KMS-11 (cell line): Measurements from ENCODE around the gene COL20A1.
A peak's percentile ranks its signal among the peaks of the same experiment; 100 is the strongest.

Experiments used
- H2AFZ ChIP-seq: fragments of 200-600 bp; sonication (generic); 2 replicates; pipeline ENCODE4 v1.6.1; 2016; ENCODE audit warnings: antibody characterized with exemption, mixed run types, low read depth
- H3K27ac ChIP-seq: fragments of 200-600 bp; sonication (generic); 2 replicates; pipeline ENCODE4 v1.6.1; 2016; ENCODE audit warnings: mild to moderate bottlenecking, mixed run types
- H3K27me3 ChIP-seq: fragments of 200-600 bp; sonication (generic); 2 replicates; pipeline ENCODE4 v1.6.1; 2017; ENCODE audit warnings: mild to moderate bottlenecking, low read depth, mixed run types, moderate library complexity; ENCODE audit not compliant: insufficient read depth
- H3K36me3 ChIP-seq: fragments of 200-600 bp; sonication (generic); 2 replicates; pipeline ENCODE4 v1.6.1; 2017; ENCODE audit warnings: mild to moderate bottlenecking, mixed run types; ENCODE audit not compliant: insufficient read depth
- H3K4me1 ChIP-seq: fragments of 200-600 bp; sonication (generic); 2 replicates; pipeline ENCODE4 v1.6.1; 2016; ENCODE audit warnings: mild to moderate bottlenecking, low read depth, mixed run types; ENCODE audit not compliant: poor library complexity, severe bottlenecking
- H3K4me2 ChIP-seq: fragments of 200-600 bp; sonication (generic); 2 replicates; pipeline ENCODE4 v1.7.0; 2016; ENCODE audit warnings: mild to moderate bottlenecking, mixed run types
- H3K4me3 ChIP-seq: fragments of 200-600 bp; sonication (generic); IDR thresholded peaks from 2 replicates; pipeline ENCODE4 v1.6.1; 2017; ENCODE audit warnings: low read depth, low read length, mixed read lengths; ENCODE audit not compliant: insufficient read depth
- H3K79me2 ChIP-seq: fragments of 200-600 bp; sonication (generic); 2 replicates; pipeline ENCODE4 v1.6.1; 2016; ENCODE audit warnings: low read depth, mixed run types; ENCODE audit not compliant: insufficient read depth
- H3K9ac ChIP-seq: fragments of 200-600 bp; sonication (generic); 2 replicates; pipeline ENCODE4 v1.6.1; 2016; ENCODE audit warnings: mild to moderate bottlenecking, mixed run types
- H4K20me1 ChIP-seq: fragments of 200-600 bp; sonication (generic); 2 replicates; pipeline ENCODE4 v1.6.1; 2016; ENCODE audit warnings: mild to moderate bottlenecking, mixed run types; ENCODE audit not compliant: insufficient read depth
- CTCF ChIP-seq: fragments of 200-600 bp; sonication (generic); conservative IDR thresholded peaks from 2 replicates; pipeline ENCODE4 v1.6.1; 2017; ENCODE audit warnings: low read depth, mild to moderate bottlenecking, antibody characterized with exemption, low read length, moderate library complexity, mixed read lengths

COL20A1 gene

DNA sequence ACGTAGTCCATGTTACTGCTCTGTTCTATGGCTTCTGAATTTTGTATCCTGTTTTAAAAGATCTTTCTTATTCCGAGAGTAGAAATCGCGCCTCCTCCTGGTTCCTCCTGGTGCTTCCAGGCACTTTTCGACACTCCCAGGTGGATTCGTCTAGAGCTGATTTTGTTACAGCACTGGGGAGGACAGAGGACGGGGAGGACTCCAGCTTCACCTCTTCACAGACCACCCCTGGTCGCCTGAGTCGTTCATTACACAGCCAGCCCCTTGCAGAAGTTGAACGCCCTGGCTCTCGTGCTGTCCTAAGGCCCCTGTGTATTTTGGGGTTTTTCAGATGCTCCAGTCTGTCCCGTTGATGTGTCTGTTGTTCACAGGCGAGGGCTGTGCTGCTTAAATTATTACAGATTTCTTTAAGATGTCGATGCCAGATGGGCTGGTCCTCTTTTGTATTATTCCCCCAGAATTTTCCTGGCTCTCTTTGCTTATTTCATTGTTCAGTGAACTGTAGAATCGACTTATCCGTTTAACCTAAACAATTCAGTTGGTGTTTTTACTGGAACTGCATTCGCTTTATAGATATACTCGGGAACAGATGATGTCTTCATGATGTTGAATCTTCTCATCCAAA is 30.5 kb downstream of the COL20A1 start:
- Histone ChIP-seq H4K20me1 (no peaks in the 10 kb centered on the region), H3K4me3 (no peak overlapping the region), H2AFZ (no peak overlapping the region), H3K4me2 (no peak overlapping the region), H3K79me2 (no peaks in the 10 kb centered on the region), H3K27me3 (peaks cover 83% of the 10 kb centered on the region), H3K27ac (no peak overlapping the region), H3K9ac (no peak overlapping the region), H3K36me3 (no peaks in the 10 kb centered on the region), H3K4me1 (peaks cover 3% of the 10 kb centered on the region)
- no peak for TF ChIP-seq CTCF

- no peaks in the 10 kb centered on the region for H4K20me1 ChIP-seq
- H3K9ac ChIP-seq = no peak overlapping the region
- no peak overlapping the region for H3K4me3 ChIP-seq
- H3K79me2 ChIP-seq = no peaks in the 10 kb centered on the region
- TF ChIP-seq CTCF = no peak
- no peaks in the 10 kb centered on the region for H3K36me3 ChIP-seq
- H2AFZ ChIP-seq = no peak overlapping the region
- H3K27ac ChIP-seq = no peak overlapping the region
- H3K27me3 ChIP-seq = peaks cover 81% of the 10 kb centered on the region
- peaks cover 3% of the 10 kb centered on the region for H3K4me1 ChIP-seq
- no peak overlapping the region for H3K4me2 ChIP-seq
Observed at GRCh38 chr20:63325021-63325471, 32.1 kb downstream of the COL20A1 start.

DNA sequence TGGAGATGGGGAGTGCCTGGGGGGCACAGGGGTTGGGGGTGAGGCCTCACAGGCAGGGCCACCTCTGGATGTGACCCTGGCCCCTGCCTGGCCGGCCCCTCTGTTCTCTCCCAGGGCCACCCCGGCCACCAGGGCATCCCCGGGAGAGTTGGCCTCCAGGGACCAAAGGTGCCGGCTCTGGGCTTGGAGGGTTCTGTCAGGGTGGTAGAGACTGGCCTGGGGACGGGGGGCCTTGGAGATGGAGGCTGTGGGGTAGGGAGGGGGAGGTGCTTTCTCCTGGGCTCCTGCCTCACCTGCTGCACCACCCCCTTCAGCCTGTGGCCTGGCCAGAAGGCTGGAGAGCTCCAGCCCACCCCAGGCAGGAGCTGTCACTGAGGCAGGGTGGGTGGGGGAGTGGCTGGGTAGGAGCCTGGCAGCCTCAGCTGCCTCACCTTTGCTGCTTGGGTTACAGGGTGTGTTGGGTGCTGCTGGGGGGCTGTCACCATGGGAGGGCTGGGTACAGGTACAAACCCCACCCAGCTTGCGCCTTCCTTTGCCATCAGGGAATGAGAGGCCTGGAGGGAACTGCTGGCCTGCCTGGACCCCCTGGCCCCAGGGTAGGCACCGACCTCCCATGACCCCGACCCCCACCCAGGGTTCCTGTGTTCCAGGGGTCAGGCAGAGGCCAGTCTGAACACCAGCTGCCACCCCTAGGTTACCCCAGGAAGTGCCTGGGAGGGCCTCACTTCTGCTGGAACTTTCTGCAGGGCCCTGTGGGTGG is 32.7 kb downstream of the COL20A1 start:
- H2AFZ ChIP-seq = no peak overlapping the region
- TF ChIP-seq CTCF = no peak
- peaks cover 81% of the 10 kb centered on the region for H3K27me3 ChIP-seq
- H3K4me1 ChIP-seq = peaks cover 3% of the 10 kb centered on the region
- H3K4me2 ChIP-seq = no peak overlapping the region
- no peak overlapping the region for H3K27ac ChIP-seq
- H4K20me1 ChIP-seq = no peaks in the 10 kb centered on the region
- H3K9ac ChIP-seq = no peak overlapping the region
- H3K36me3 ChIP-seq = no peaks in the 10 kb centered on the region
- H3K4me3 ChIP-seq = no peak overlapping the region
- H3K79me2 ChIP-seq = no peaks in the 10 kb centered on the region

- Histone ChIP-seq H4K20me1 (no peaks in the 10 kb centered on the region), H3K27me3 (peaks cover 81% of the 10 kb centered on the region), H3K79me2 (no peaks in the 10 kb centered on the region), H3K9ac (no peak overlapping the region), H3K36me3 (no peaks in the 10 kb centered on the region), H3K27ac (no peak overlapping the region), H3K4me3 (no peak overlapping the region), H3K4me1 (peaks cover 3% of the 10 kb centered on the region), H2AFZ (peak overlapping the region; percentile 10; the same call in 1 of the 2 replicates), H3K4me2 (no peak overlapping the region)
- TF ChIP-seq CTCF = no peak
Observed at GRCh38 chr20:63326314-63327230, 33.6 kb downstream of the COL20A1 start.
